Measurements from ENCODE around the gene NAB2. TPM values are rescaled to one million over a fixed set of nuclear protein-coding genes. Genes with fewer than 3 reads are reported as not detected.

NAB2 gene
- total RNA-seq, 4 donors from 2014 or later: 28.2 to 52.5 (median 36.9) TPM

DNA sequence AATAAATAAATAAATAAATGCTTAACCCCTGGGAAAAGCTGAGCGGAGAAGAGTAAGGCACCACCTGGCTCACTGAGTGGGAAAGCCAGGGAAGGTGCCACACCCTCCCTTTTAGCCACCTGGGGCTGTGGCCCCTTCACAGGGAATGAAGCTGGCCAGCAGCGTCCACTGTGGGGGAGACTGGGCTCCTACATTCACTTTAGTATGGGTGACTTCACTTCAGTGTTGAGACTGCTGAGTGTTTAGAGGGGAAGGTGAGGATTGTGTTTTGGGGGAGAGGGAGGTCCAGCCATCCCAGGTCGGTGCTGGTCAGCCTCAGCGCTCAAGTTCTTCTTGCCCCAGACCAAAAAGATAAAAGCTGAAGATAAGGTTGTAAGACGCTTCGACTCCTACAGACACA, 1.6 kb downstream of the NAB2 start:
- no peak for DNase-seq (ENCODE audit: low spot score in 2 of 2)
- H3K4me3 ChIP-seq: peak overlapping the region; percentile 74
- peak overlapping the region; percentile 97 for H3K27ac ChIP-seq
- 36% methylated on average over 6 of the region's 6 CpGs for WGBS
- peaks cover 70% of the 10 kb centered on the region for H3K4me1 ChIP-seq
- TF ChIP-seq, protein P1, sequence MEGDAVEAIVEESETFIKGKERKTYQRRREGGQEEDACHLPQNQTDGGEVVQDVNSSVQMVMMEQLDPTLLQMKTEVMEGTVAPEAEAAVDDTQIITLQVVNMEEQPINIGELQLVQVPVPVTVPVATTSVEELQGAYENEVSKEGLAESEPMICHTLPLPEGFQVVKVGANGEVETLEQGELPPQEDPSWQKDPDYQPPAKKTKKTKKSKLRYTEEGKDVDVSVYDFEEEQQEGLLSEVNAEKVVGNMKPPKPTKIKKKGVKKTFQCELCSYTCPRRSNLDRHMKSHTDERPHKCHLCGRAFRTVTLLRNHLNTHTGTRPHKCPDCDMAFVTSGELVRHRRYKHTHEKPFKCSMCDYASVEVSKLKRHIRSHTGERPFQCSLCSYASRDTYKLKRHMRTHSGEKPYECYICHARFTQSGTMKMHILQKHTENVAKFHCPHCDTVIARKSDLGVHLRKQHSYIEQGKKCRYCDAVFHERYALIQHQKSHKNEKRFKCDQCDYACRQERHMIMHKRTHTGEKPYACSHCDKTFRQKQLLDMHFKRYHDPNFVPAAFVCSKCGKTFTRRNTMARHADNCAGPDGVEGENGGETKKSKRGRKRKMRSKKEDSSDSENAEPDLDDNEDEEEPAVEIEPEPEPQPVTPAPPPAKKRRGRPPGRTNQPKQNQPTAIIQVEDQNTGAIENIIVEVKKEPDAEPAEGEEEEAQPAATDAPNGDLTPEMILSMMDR (IDR thresholded peaks at IDR 0.05): no peak
- TF ChIP-seq POLR2AphosphoS5 (IDR thresholded peaks at IDR 0.05) (no peak), EP300 (IDR thresholded peaks at IDR 0.05) (no peak), POLR2A (IDR thresholded peaks at IDR 0.05) (no peak)
- peaks cover 40% of the 10 kb centered on the region for H3K36me3 ChIP-seq
- no peaks in the 10 kb centered on the region for H3K27me3 ChIP-seq
- H3K9me3 ChIP-seq: no peaks in the 10 kb centered on the region

DNA sequence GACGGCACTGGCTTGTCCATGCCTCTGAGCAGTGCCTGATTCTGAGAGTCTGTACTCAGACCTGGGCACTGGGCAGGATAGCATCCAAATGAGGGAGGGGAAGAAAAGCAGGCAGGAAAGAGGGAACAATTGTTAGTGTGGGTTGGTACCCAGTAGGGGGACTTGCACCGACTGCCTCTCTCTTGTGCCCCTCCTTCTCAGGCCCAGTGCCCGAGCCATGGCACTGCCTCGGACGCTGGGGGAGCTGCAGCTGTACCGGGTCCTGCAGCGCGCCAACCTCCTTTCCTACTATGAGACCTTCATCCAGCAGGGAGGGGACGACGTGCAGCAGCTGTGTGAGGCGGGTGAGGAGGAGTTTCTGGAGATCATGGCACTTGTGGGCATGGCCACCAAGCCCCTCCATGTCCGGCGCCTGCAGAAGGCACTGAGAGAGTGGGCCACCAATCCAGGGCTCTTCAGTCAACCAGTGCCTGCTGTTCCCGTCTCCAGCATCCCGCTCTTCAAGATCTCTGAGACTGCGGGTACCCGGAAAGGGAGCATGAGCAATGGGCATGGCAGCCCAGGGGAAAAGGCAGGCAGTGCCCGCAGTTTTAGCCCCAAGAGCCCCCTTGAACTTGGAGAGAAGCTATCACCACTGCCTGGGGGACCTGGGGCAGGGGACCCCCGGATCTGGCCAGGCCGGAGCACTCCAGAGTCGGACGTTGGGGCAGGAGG, 2.2 kb downstream of the NAB2 start:
- Histone ChIP-seq H3K4me3 (peak overlapping the region; percentile 74), H3K36me3 (peaks cover 46% of the 10 kb centered on the region), H3K4me1 (peaks cover 70% of the 10 kb centered on the region), H3K9me3 (no peaks in the 10 kb centered on the region), H3K27ac (peak overlapping the region; percentile 97), H3K27me3 (no peaks in the 10 kb centered on the region)
- DNase-seq (ENCODE audit: low spot score in 2 of 2): peak in 1 of 2 donors; percentile 67
- WGBS: 54% methylated on average over 12 of the region's 22 CpGs
- TF ChIP-seq POLR2A (IDR thresholded peaks at IDR 0.05) (no peak), POLR2AphosphoS5 (IDR thresholded peaks at IDR 0.05) (no peak), EP300 (IDR thresholded peaks at IDR 0.05) (no peak)
- TF ChIP-seq, protein P1 (IDR thresholded peaks at IDR 0.05): no peak

- H3K4me3 ChIP-seq: peak overlapping the region; percentile 74
- H3K27ac ChIP-seq: peak overlapping the region; percentile 86
- no peak for TF ChIP-seq EP300 (IDR thresholded peaks at IDR 0.05)
- no peak for TF ChIP-seq POLR2AphosphoS5 (IDR thresholded peaks at IDR 0.05)
- TF ChIP-seq POLR2A (IDR thresholded peaks at IDR 0.05): no peak
- TF ChIP-seq, protein P1 (IDR thresholded peaks at IDR 0.05): no peak
- no peaks in the 10 kb centered on the region for H3K9me3 ChIP-seq
- H3K27me3 ChIP-seq: no peaks in the 10 kb centered on the region
- peak in 1 of 2 donors; percentile 49 for DNase-seq (ENCODE audit: low spot score in 2 of 2)
- H3K4me1 ChIP-seq: peaks cover 74% of the 10 kb centered on the region
- 75% methylated on average over 23 of the region's 25 CpGs for WGBS
- peaks cover 54% of the 10 kb centered on the region for H3K36me3 ChIP-seq
These were observed 3.0 kb downstream of the NAB2 start for GRCh38 chr12:57091638-57092528.

DNA sequence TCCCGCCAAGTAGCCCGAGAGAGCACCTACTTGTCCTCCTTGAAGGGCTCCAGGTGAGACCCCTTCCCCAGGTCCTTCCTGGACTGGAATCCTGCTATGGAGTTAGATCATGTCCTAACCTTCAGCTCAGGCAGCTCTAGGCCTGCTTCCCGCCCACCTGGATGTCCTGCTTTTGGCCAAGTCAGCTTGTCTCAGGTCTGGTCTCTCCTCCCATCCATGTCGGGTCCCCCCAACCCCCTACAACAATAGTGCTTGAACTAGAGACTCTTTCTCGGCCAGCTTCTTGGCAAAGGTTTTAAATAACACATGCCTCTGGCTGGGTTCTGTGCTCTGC, 3.6 kb downstream of the NAB2 start:
- peaks cover 60% of the 10 kb centered on the region for H3K36me3 ChIP-seq
- H3K4me1 ChIP-seq: peaks cover 80% of the 10 kb centered on the region
- WGBS: 60% methylated on average over 5 of the region's 5 CpGs
- H3K4me3 ChIP-seq: no peak overlapping the region
- no peaks in the 10 kb centered on the region for H3K27me3 ChIP-seq
- TF ChIP-seq EP300 (IDR thresholded peaks at IDR 0.05) (no peak), POLR2AphosphoS5 (IDR thresholded peaks at IDR 0.05) (no peak), POLR2A (IDR thresholded peaks at IDR 0.05) (no peak)
- TF ChIP-seq, protein P1 (IDR thresholded peaks at IDR 0.05): no peak
- DNase-seq (ENCODE audit: low spot score in 2 of 2): no peak
- no peaks in the 10 kb centered on the region for H3K9me3 ChIP-seq
- H3K27ac ChIP-seq: peak overlapping the region; percentile 86

GRCh38 chr12:57092876-57093414, 4.0 kb downstream of the NAB2 start:
- H3K4me3 ChIP-seq: no peak overlapping the region
- peak overlapping the region; percentile 86 for H3K27ac ChIP-seq
- H3K36me3 ChIP-seq: peaks cover 64% of the 10 kb centered on the region
- H3K4me1 ChIP-seq: peaks cover 81% of the 10 kb centered on the region
- no peaks in the 10 kb centered on the region for H3K27me3 ChIP-seq
- DNase-seq (ENCODE audit: low spot score in 2 of 2): peak; percentile 57 to 58
- 44% methylated on average over 2 of the region's 4 CpGs for WGBS
- H3K9me3 ChIP-seq: no peaks in the 10 kb centered on the region
- TF ChIP-seq POLR2AphosphoS5 (IDR thresholded peaks at IDR 0.05): no peak
- TF ChIP-seq, protein P1 (IDR thresholded peaks at IDR 0.05): no peak
- no peak for TF ChIP-seq EP300 (IDR thresholded peaks at IDR 0.05)
- TF ChIP-seq POLR2A (IDR thresholded peaks at IDR 0.05): no peak
